SIG-M5 (cell line): Measurements from ENCODE around the gene MROH2A.
"Not testable (repeated sequence)": the region's sequence is repeated elsewhere in the genome, so short reads cannot be mapped to it uniquely, and the experiment has no call there.

ENCODE experiments used
- DNase-seq: peaks from one replicate; lab custom pipeline; 2025; lab: John Stamatoyannopoulos, UW

MROH2A gene

GRCh38 chr2:233778030-233778429 lies at the start of gene MROH2A:
MROH2A (plus strand) TSS chr2:233778330; CDS start chr2:233779359, 1,029 bp downstream.
- no peak for DNase-seq

GRCh38 chr2:233728723-233729301 lies 49.3 kb upstream of the MROH2A start, which contains the start of gene UGT1A3:
UGT1A3 (plus strand) TSS chr2:233729042; CDS start chr2:233729127, 85 bp downstream.
- DNase-seq, result no peak

- not testable (repeated sequence) for DNase-seq
These were observed 41.1 kb upstream of the MROH2A start for GRCh38 chr2:233736868-233737653.

GRCh38 chr2:233740870-233741269 lies 37.3 kb upstream of the MROH2A start:
- no peak for DNase-seq

- no peak for DNase-seq
These were observed 34.5 kb upstream of the MROH2A start for GRCh38 chr2:233743464-233744259.

- no peak for DNase-seq
These were observed 32.9 kb upstream of the MROH2A start for GRCh38 chr2:233745073-233745755.

- not testable (repeated sequence) for DNase-seq
These were observed 32.3 kb upstream of the MROH2A start for GRCh38 chr2:233745838-233746237.

- no peak for DNase-seq
These were observed 31.5 kb upstream of the MROH2A start for GRCh38 chr2:233746475-233747282.

- DNase-seq, result no peak
These were observed 30.9 kb upstream of the MROH2A start for GRCh38 chr2:233747283-233747544.

GRCh38 chr2:233750689-233751088 lies 27.4 kb upstream of the MROH2A start:
- DNase-seq, result not testable (repeated sequence)

- DNase-seq, result not testable (repeated sequence)
These were observed 26.7 kb upstream of the MROH2A start for GRCh38 chr2:233751212-233752009.

GRCh38 chr2:233754872-233755611 lies 23.1 kb upstream of the MROH2A start:
- no peak for DNase-seq

- DNase-seq, result no peak
These were observed 21.6 kb upstream of the MROH2A start for GRCh38 chr2:233756429-233757081.

- DNase-seq, result no peak
These were observed 20.0 kb upstream of the MROH2A start for GRCh38 chr2:233758141-233758540.

- no peak for DNase-seq
These were observed 19.3 kb upstream of the MROH2A start for GRCh38 chr2:233758849-233759248.

GRCh38 chr2:233760043-233760442 lies 18.1 kb upstream of the MROH2A start, which contains the start of gene UGT1A1:
UGT1A1 (plus strand) TSS chr2:233760270; CDS start chr2:233760288, 18 bp downstream.
- DNase-seq, result no peak

GRCh38 chr2:233761040-233761769 lies 16.9 kb upstream of the MROH2A start:
- no peak for DNase-seq

- DNase-seq, result no peak
These were observed 13.9 kb upstream of the MROH2A start for GRCh38 chr2:233764264-233764663.

GRCh38 chr2:233764761-233765160 lies 13.4 kb upstream of the MROH2A start:
- DNase-seq, result no peak
